Parathyroid adenoma (tissue), 2 donors: Measurements from ENCODE around the gene DYDC1.
A peak's percentile ranks its signal among the peaks of the same experiment; 100 is the strongest.
"Not testable (repeated sequence)": the region's sequence is repeated elsewhere in the genome, so short reads cannot be mapped to it uniquely, and the experiment has no call there.

ENCODE experiments used
- H2AFZ ChIP-seq: fragments of 300-600 bp; sonication (generic); one replicate; pipeline ENCODE4 v1.7.0; 2017; ENCODE audit warnings: antibody characterized with exemption, mild to moderate bottlenecking
- H3K27ac ChIP-seq: fragments of 300-600 bp; sonication (generic); one replicate; pipeline ENCODE4 v1.7.0; 2017
- H3K27me3 ChIP-seq: fragments of 300-600 bp; sonication (generic); one replicate; pipeline ENCODE4 v1.7.0; 2017; ENCODE audit warnings: low read length; ENCODE audit not compliant: control insufficient read depth, insufficient read depth
- H3K36me3 ChIP-seq: fragments of 300-600 bp; sonication (generic); one replicate; pipeline ENCODE4 v1.7.0; 2017; ENCODE audit warnings: low read length; ENCODE audit not compliant: control insufficient read depth, insufficient read depth
- H3K4me1 ChIP-seq: fragments of 300-600 bp; sonication (generic); one replicate; pipeline ENCODE4 v1.7.0; 2017; ENCODE audit warnings: control low read depth
- H3K4me2 ChIP-seq: fragments of 300-600 bp; sonication (generic); one replicate; pipeline ENCODE4 v1.7.0; 2017; ENCODE audit warnings: low read length
- H3K4me3 ChIP-seq: fragments of 300-600 bp; sonication (generic); one replicate; pipeline ENCODE4 v1.7.0; 2017; ENCODE audit warnings: low read depth, low read length
- H3K79me2 ChIP-seq: fragments of 300-600 bp; sonication (generic); one replicate; pipeline ENCODE4 v1.7.0; 2017; ENCODE audit warnings: control low read depth
- H3K9ac ChIP-seq: fragments of 300-600 bp; sonication (generic); one replicate; pipeline ENCODE4 v1.7.0; 2017; ENCODE audit warnings: mild to moderate bottlenecking
- H3K9me3 ChIP-seq: fragments of 300-600 bp; sonication (generic); one replicate; pipeline ENCODE4 v1.7.0; 2017; ENCODE audit warnings: low read length; ENCODE audit not compliant: control insufficient read depth
- CTCF ChIP-seq: fragments of 300-600 bp; sonication (generic); IDR thresholded peaks from one replicate; pipeline ENCODE4 v1.7.0; 2017; ENCODE audit warnings: antibody characterized with exemption, mild to moderate bottlenecking
- donor health status: primary hyperparathyroidism.

DYDC1 gene

GRCh38 chr10:80371467-80371866 lies 14.9 kb upstream of the DYDC1 start:
- no peak overlapping the region for H3K27ac ChIP-seq
- H3K9ac ChIP-seq = no peak overlapping the region
- no peaks in the 10 kb centered on the region for H3K4me1 ChIP-seq
- no peak for TF ChIP-seq CTCF
- no peak overlapping the region for H3K4me3 ChIP-seq
- H3K36me3 ChIP-seq = no peaks in the 10 kb centered on the region
- no peaks in the 10 kb centered on the region for H3K27me3 ChIP-seq
- no peaks in the 10 kb centered on the region for H3K79me2 ChIP-seq
- H2AFZ ChIP-seq = no peak overlapping the region
- no peaks in the 10 kb centered on the region for H3K9me3 ChIP-seq
- H3K4me2 ChIP-seq = no peak overlapping the region

- Histone ChIP-seq H3K4me1 (no peaks in the 10 kb centered on the region), H3K9me3 (no peaks in the 10 kb centered on the region), H3K4me3 (no peak overlapping the region), H2AFZ (no peak overlapping the region), H3K4me2 (no peak overlapping the region), H3K27ac (no peak overlapping the region), H3K36me3 (no peaks in the 10 kb centered on the region), H3K79me2 (no peaks in the 10 kb centered on the region), H3K9ac (no peak overlapping the region), H3K27me3 (no peaks in the 10 kb centered on the region)
- TF ChIP-seq CTCF = no peak
Measured at GRCh38 chr10:80365510-80365909, 9.0 kb upstream of the DYDC1 start.

- H3K79me2 ChIP-seq = no peaks in the 10 kb centered on the region
- no peak overlapping the region for H3K4me3 ChIP-seq
- H3K9me3 ChIP-seq = no peaks in the 10 kb centered on the region
- no peak overlapping the region for H3K9ac ChIP-seq
- no peaks in the 10 kb centered on the region for H3K27me3 ChIP-seq
- H2AFZ ChIP-seq = no peak overlapping the region
- H3K4me1 ChIP-seq = no peaks in the 10 kb centered on the region
- no peak overlapping the region for H3K27ac ChIP-seq
- no peaks in the 10 kb centered on the region for H3K36me3 ChIP-seq
- no peak overlapping the region for H3K4me2 ChIP-seq
- TF ChIP-seq CTCF = no peak
Measured at GRCh38 chr10:80359644-80360043, 3.1 kb upstream of the DYDC1 start.

- not testable (repeated sequence) for H3K79me2 ChIP-seq, H3K4me3 ChIP-seq, H2AFZ ChIP-seq, H3K9me3 ChIP-seq, H3K4me2 ChIP-seq, H3K36me3 ChIP-seq, H3K27ac ChIP-seq, H3K9ac ChIP-seq, H3K4me1 ChIP-seq, H3K27me3 ChIP-seq
Measured at GRCh38 chr10:80358925-80359324, 2.4 kb upstream of the DYDC1 start.

- H3K27me3 ChIP-seq = no peaks in the 10 kb centered on the region
- no peaks in the 10 kb centered on the region for H3K36me3 ChIP-seq
- H3K27ac ChIP-seq = no peak overlapping the region
- no peak overlapping the region for H3K4me2 ChIP-seq
- no peak overlapping the region for H3K4me3 ChIP-seq
- H3K9me3 ChIP-seq = no peaks in the 10 kb centered on the region
- no peaks in the 10 kb centered on the region for H3K4me1 ChIP-seq
- no peak for TF ChIP-seq CTCF
- no peak overlapping the region for H3K9ac ChIP-seq
- H2AFZ ChIP-seq = peak overlapping the region; percentile 86
- no peaks in the 10 kb centered on the region for H3K79me2 ChIP-seq
Measured at GRCh38 chr10:80357851-80358125, 1.2 kb upstream of the DYDC1 start.
